PC-3 (cell line): ENCODE results near the gene FAM236D. TPM values are rescaled to one million over a fixed set of nuclear protein-coding genes. Genes with fewer than 3 reads are reported as not detected.
A peak's percentile ranks its signal among the peaks of the same experiment; 100 is the strongest.
"Not testable (repeated sequence)": the region's sequence is repeated elsewhere in the genome, so short reads cannot be mapped to it uniquely, and the experiment has no call there.

Source experiments
- ATAC-seq: fragments of 200-7000 bp; cut with Tn5 transposase; 2 replicates; pipeline ENCODE4 v1.9.1; 2020; ENCODE audit warnings: mild to moderate bottlenecking, moderate library complexity
- BruUV-seq: library from RNA; stranded (reverse); fragments of 400-500 nt; replicated peaks from 2 replicates; lab custom pipeline; 2021; lab: Mats Ljungman, UMichigan
- CTCF ChIA-PET: fragments of 300-600 bp; sonication (Branson Sonifier 250); formaldehyde crosslinking; loops from one replicate; lab custom pipeline; 2022; ENCODE audit warnings: antibody characterized with exemption; lab: Charles Lee
- POLR2A ChIA-PET: fragments of 300-600 bp; sonication (Branson Sonifier 250); formaldehyde crosslinking; loops from one replicate; lab custom pipeline; 2022; ENCODE audit warnings: antibody characterized with exemption; ENCODE audit not compliant: unreplicated experiment; lab: Charles Lee
- DNase-seq: peaks from one replicate; pipeline ENCODE4 v3.0.0-alpha.2; 2015
- H2AFZ ChIP-seq: fragments of 300-600 bp; sonication (generic); 2 replicates; pipeline ENCODE4 v1.6.0; 2016; ENCODE audit warnings: antibody characterized with exemption, low read length
- H3F3A ChIP-seq: fragments of 300-600 bp; sonication (generic); one replicate; pipeline ENCODE4 v1.6.0; 2017; ENCODE audit warnings: antibody characterized with exemption, low read length, control low read depth, mild to moderate bottlenecking; ENCODE audit not compliant: unreplicated experiment
- H3K27ac ChIP-seq: fragments of 300-600 bp; sonication (generic); 2 replicates; pipeline ENCODE4 v1.5.1; 2016; ENCODE audit warnings: mild to moderate bottlenecking, low read length
- H3K27me3 ChIP-seq: fragments of 300-600 bp; sonication (generic); 2 replicates; pipeline ENCODE4 v1.6.1; 2016; ENCODE audit warnings: low read length, mixed read lengths
- H3K36me3 ChIP-seq: fragments of 300-600 bp; sonication (generic); 2 replicates; pipeline ENCODE4 v1.6.1; 2016; ENCODE audit warnings: low read depth, mixed run types, low read length, mixed read lengths
- H3K4me1 ChIP-seq: fragments of 300-600 bp; sonication (generic); 2 replicates; pipeline ENCODE4 v1.5.1; 2016; ENCODE audit warnings: low read length; ENCODE audit not compliant: insufficient read depth
- H3K4me2 ChIP-seq: fragments of 300-600 bp; sonication (generic); 2 replicates; pipeline ENCODE4 v1.6.0; 2016; ENCODE audit warnings: low read length
- H3K4me3 ChIP-seq: fragments of 300-600 bp; sonication (generic); 2 replicates; pipeline ENCODE4 v1.5.1; 2016; ENCODE audit warnings: mild to moderate bottlenecking, low read length, mixed read lengths
- H3K79me2 ChIP-seq: fragments of 300-600 bp; sonication (generic); 2 replicates; pipeline ENCODE4 v1.6.1; 2017; ENCODE audit warnings: low read length, mixed read lengths
- H3K9ac ChIP-seq: fragments of 300-600 bp; sonication (generic); 2 replicates; pipeline ENCODE4 v1.6.0; 2016; ENCODE audit warnings: mild to moderate bottlenecking, low read length
- H3K9me2 ChIP-seq: fragments of 300-600 bp; sonication (generic); replicated peaks from 2 replicates; pipeline ENCODE4 v1.6.1; 2016; ENCODE audit warnings: mixed run types, low read length, mixed read lengths
- H3K9me3 ChIP-seq: fragments of 300-600 bp; sonication (generic); 2 replicates; pipeline ENCODE4 v1.6.1; 2016; ENCODE audit warnings: low read length, mixed read lengths
- H4K20me1 ChIP-seq: fragments of 300-600 bp; sonication (generic); 2 replicates; pipeline ENCODE4 v1.6.1; 2016; ENCODE audit warnings: low read length, mixed read lengths
- intact Hi-C: fragments of 100-400 bp; cut with micrococcal nuclease; formaldehyde crosslinking; loops from 2 replicates; pipeline ENCODE4 v1.9.0; 2023
- total RNA-seq: library from RNA; depleted of rRNA; stranded (reverse); fragments of >200 nt; gene quantifications from 2 replicates; pipeline ENCODE4 v1.2.3, GENCODE V29; 2014

The FAM236D gene
- total RNA-seq, 1 experiment from 2014 or later: not detected

DNA sequence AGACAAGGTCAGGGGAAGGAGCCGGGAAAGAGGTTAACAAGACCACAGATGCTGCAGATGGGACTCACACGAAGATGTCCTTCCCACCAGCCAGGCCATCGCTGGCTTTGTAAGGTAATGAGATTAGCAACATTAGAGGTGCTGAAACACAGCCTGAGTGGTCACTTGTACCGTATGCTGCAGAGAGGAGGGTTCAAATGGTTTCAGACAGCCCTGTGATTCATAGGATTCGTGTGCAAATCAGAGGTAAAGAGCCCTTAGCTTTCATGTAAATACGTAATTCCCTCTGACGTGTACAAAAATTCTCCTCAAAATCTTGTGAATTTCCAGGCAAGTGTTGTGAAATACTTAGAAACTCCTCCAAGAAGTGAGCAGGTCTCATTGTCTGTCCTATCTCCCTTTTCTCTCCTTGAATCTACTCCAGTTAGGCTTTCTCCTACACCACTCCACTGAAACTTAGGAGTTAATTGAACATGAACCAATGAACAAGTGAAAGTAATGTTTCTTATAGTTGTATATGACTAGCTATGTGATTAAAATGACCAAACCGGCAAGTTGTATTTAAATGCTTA lies 24.6 kb downstream of the FAM236D start:
- intact Hi-C loops, CTCF ChIA-PET, H4K20me1 ChIP-seq, H3K27me3 ChIP-seq, BruUV-seq, H3K4me2 ChIP-seq, ATAC-seq, H3K36me3 ChIP-seq, POLR2A ChIA-PET, DNase-seq, H3K9me3 ChIP-seq, H3K27ac ChIP-seq, H3F3A ChIP-seq, H3K4me1 ChIP-seq, H3K79me2 ChIP-seq, H3K4me3 ChIP-seq, H3K9me2 ChIP-seq, H3K9ac ChIP-seq, H2AFZ ChIP-seq: not testable (repeated sequence)

GRCh38 chrX:72782560-72782959 lies 25.4 kb downstream of the FAM236D start, which contains the start of gene FAM236B:
TSS of gene FAM236B (minus strand) at chrX:72782660. CDS start at chrX:72782560, 100 bp downstream.
- CTCF ChIA-PET, H3K4me3 ChIP-seq, H3K9me2 ChIP-seq, H3K36me3 ChIP-seq, H3K79me2 ChIP-seq, intact Hi-C loops, ATAC-seq, BruUV-seq, H3K27ac ChIP-seq, H3K4me2 ChIP-seq, H4K20me1 ChIP-seq, DNase-seq, H2AFZ ChIP-seq, H3K27me3 ChIP-seq, H3K9ac ChIP-seq, H3K4me1 ChIP-seq, POLR2A ChIA-PET, H3F3A ChIP-seq, H3K9me3 ChIP-seq: not testable (repeated sequence)

- ATAC-seq: 0 out of 2 replicates have a peak, but pooled peaks have one; percentile 23
- POLR2A ChIA-PET, H3K27ac ChIP-seq, intact Hi-C loops, H3K4me3 ChIP-seq, BruUV-seq, H3K27me3 ChIP-seq, H4K20me1 ChIP-seq, H3K4me1 ChIP-seq, DNase-seq, H2AFZ ChIP-seq, H3K79me2 ChIP-seq, H3K9ac ChIP-seq, H3K4me2 ChIP-seq, H3K36me3 ChIP-seq, H3K9me3 ChIP-seq, H3F3A ChIP-seq, H3K9me2 ChIP-seq, CTCF ChIA-PET: not testable (repeated sequence)
Measured at GRCh38 chrX:72778146-72778545, 29.9 kb downstream of the FAM236D start.

DNA sequence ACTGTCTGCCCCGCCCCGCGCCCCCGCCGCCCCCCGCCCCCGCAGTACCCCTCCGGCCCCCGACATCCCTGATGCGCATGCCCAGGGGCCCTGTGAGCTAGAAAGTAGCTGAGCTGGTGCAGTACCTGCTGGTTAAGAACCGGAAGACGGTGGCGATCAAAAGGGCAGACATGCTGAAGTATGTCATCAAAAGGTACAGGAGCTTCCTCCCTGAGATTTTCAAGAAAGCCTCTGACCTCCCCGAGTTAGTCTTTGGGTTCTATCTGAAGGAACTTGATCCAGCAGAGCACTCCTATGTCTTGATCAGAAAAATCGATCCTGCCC lies 30.6 kb downstream of the FAM236D start:
- H3F3A ChIP-seq, H3K9ac ChIP-seq, H3K9me3 ChIP-seq, H3K36me3 ChIP-seq, POLR2A ChIA-PET, H3K4me2 ChIP-seq, CTCF ChIA-PET, H3K9me2 ChIP-seq, BruUV-seq, H3K27me3 ChIP-seq, H4K20me1 ChIP-seq, DNase-seq, intact Hi-C loops, H3K79me2 ChIP-seq, H3K27ac ChIP-seq, H3K4me3 ChIP-seq, H3K4me1 ChIP-seq, H2AFZ ChIP-seq: not testable (repeated sequence)
- ATAC-seq: peak; percentile 66

DNA sequence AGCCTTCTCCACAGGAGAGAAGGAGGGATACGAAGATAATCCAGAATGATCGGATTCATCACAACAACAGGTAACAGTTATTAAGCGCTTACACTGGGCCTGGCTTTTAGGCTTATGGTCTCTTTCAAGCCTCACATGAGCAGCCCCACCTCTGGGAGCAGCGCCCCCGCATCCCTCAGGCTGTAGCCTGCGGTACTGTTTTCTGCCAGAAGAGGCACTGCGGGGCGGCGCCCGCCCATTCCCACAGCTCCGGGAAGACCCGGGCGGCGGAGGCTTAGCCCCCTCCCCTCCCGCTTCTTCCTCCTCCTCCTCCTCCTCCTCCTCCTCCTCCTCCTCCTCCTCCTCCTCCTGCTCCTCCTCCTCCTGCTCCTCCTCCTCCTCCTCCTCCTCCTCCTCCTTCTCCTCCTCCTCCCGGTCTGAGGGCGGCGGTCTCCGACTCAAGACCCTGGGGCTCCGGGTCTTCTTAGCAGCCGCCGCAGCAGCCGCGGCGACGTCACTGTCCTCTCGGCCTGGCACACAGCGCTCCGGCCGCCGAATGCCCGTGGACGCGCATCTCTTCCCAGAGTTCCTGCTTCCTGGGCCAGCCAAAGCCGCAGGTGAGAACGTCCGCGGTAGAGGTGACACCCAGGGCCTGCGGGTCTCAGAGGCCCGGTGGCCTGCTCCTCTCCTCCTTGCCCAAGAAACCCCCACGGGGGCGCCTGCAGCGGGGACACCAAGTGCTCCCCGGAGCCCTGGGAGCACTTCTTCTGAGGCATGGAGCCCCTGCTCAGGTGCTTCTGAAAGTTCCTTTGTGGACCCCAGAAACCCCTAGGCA lies 31.1 kb downstream of the FAM236D start, which contains the start of gene DMRTC1B:
DMRTC1B (plus strand) TSS at position 238 of the 814 bp plus-strand sequence. CDS start 68,246 bp downstream, outside the sequence.
- H3K4me3 ChIP-seq, H3K9me3 ChIP-seq, DNase-seq, BruUV-seq, CTCF ChIA-PET, H3F3A ChIP-seq, H3K27ac ChIP-seq, H3K9ac ChIP-seq, H2AFZ ChIP-seq, H3K79me2 ChIP-seq, H3K4me1 ChIP-seq, H3K27me3 ChIP-seq, H3K9me2 ChIP-seq, H3K36me3 ChIP-seq, H4K20me1 ChIP-seq, intact Hi-C loops, H3K4me2 ChIP-seq, POLR2A ChIA-PET: not testable (repeated sequence)
- ATAC-seq: peak; percentile 84

GRCh38 chrX:72760454-72760853 lies 47.6 kb downstream of the FAM236D start:
- H3K9me3 ChIP-seq, BruUV-seq, H3K9ac ChIP-seq, H2AFZ ChIP-seq, CTCF ChIA-PET, H3K36me3 ChIP-seq, H3K79me2 ChIP-seq, H4K20me1 ChIP-seq, H3K9me2 ChIP-seq, H3K4me1 ChIP-seq, H3F3A ChIP-seq, H3K27me3 ChIP-seq, ATAC-seq, H3K4me2 ChIP-seq, H3K27ac ChIP-seq, POLR2A ChIA-PET, intact Hi-C loops, H3K4me3 ChIP-seq, DNase-seq: not testable (repeated sequence)
